Gastroesophageal sphincter (tissue), 3 donors: ENCODE measurements around the gene MTCL1.

ENCODE experiments used
- CTCF ChIP-seq, 4 experiments: fragments of 200-600 bp in 2 of 4; fragments of 450-650 bp in 2 of 4; sonication (generic) in 1 of 4; IDR thresholded peaks; one replicate each; pipeline ENCODE4 v1.5.1; 2017 to 2019; ENCODE audit warnings: antibody characterized with exemption in 4 of 4, mild to moderate bottlenecking in 2 of 4, moderate library complexity in 2 of 4
- EP300 ChIP-seq: sonication (generic); formaldehyde crosslinking; IDR thresholded peaks from one replicate; pipeline ENCODE4 v1.6.1; 2017; ENCODE audit warnings: antibody characterized with exemption, mild to moderate bottlenecking
- POLR2A ChIP-seq, 2 donors: fragments of 450-650 bp; IDR thresholded peaks; one replicate each; pipeline ENCODE4 v1.6.1; 2017; ENCODE audit warnings: antibody characterized with exemption in 2 of 2, mild to moderate bottlenecking in 2 of 2, moderate library complexity in 1 of 2
- POLR2AphosphoS5 ChIP-seq: sonication (generic); formaldehyde crosslinking; IDR thresholded peaks from one replicate; pipeline ENCODE4 v1.6.1; 2017; ENCODE audit warnings: antibody characterized with exemption

DNA sequence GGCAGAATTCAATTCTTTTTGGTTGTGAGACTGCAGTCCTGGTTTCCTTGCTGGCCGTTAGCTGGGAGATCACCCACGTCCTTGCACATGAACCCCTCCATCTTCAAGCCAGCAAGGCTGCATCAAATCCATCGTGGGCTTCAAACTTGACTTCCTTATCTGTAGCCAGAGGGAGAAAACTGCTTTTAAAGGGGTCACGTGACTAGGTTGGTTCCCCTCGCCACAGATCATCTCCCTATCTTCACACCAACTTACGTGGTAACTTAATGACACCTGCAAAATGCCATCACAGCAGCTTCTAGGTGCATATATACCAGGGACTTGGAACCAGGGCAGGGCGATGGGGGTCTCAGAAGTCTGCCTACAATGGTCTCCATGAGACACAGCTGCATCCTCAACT is 169.5 kb downstream of the MTCL1 start:
- TF ChIP-seq CTCF (IDR thresholded peaks at IDR 0.05) = no peak
- no peak for TF ChIP-seq POLR2A (IDR thresholded peaks at IDR 0.05)
- TF ChIP-seq POLR2AphosphoS5 = no peak
- TF ChIP-seq EP300 = no peak
